NB4 (cell line): ENCODE data around the gene SLC25A3.

Experiments used
- TF ChIP-seq, protein P1 (sequence below): IDR thresholded peaks from one replicate; pipeline ENCODE4 v1.5.1; 2012; ENCODE audit warnings: low read depth, low read length
- TF ChIP-seq, protein P2 (sequence below): IDR thresholded peaks from 2 replicates; pipeline ENCODE4 v1.6.1; 2011; ENCODE audit warnings: low read depth, low read length

DNA sequence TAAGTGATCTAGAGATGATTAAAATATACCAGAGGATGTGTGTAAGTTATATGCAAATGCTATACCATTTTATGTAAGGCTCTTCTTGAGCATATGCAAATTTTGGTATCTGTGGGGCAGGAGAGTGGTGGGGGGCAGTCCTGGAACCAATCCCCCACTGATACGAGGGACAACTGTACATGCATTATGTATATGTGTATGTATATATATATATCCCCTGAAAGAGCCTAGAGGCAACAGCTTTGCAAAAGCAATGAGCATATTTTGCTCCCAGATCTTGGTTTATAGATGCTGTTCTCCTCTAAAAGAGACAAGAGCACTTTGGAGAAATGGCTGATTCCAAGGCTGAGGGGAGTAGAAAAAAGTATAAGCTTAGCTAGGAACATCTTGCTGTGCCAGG is 12.4 kb upstream of the SLC25A3 start:
- TF ChIP-seq, protein P1, sequence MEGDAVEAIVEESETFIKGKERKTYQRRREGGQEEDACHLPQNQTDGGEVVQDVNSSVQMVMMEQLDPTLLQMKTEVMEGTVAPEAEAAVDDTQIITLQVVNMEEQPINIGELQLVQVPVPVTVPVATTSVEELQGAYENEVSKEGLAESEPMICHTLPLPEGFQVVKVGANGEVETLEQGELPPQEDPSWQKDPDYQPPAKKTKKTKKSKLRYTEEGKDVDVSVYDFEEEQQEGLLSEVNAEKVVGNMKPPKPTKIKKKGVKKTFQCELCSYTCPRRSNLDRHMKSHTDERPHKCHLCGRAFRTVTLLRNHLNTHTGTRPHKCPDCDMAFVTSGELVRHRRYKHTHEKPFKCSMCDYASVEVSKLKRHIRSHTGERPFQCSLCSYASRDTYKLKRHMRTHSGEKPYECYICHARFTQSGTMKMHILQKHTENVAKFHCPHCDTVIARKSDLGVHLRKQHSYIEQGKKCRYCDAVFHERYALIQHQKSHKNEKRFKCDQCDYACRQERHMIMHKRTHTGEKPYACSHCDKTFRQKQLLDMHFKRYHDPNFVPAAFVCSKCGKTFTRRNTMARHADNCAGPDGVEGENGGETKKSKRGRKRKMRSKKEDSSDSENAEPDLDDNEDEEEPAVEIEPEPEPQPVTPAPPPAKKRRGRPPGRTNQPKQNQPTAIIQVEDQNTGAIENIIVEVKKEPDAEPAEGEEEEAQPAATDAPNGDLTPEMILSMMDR = no peak
- TF ChIP-seq, protein P2, sequence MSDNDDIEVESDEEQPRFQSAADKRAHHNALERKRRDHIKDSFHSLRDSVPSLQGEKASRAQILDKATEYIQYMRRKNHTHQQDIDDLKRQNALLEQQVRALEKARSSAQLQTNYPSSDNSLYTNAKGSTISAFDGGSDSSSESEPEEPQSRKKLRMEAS = no peak
